Subcutaneous abdominal adipose tissue (tissue), 5 donors: ENCODE results near the gene NPBWR2.

Experiments used
- H3K27ac ChIP-seq: one replicate; pipeline ENCODE4 v1.7.0; 2013; ENCODE audit warnings: low read depth, mild to moderate bottlenecking, inconsistent platforms, low read length, moderate library complexity
- H3K27me3 ChIP-seq, 5 donors: one replicate each; pipeline ENCODE4 v1.7.0; 2013; ENCODE audit warnings: low read length in 5 of 5, inconsistent platforms in 1 of 5; ENCODE audit not compliant: control insufficient read depth in 5 of 5, insufficient read depth in 4 of 5
- H3K36me3 ChIP-seq, 5 donors: one replicate each; pipeline ENCODE4 v1.7.0; 2013; ENCODE audit warnings: low read length in 5 of 5; ENCODE audit not compliant: control insufficient read depth in 5 of 5, insufficient read depth in 5 of 5
- H3K4me1 ChIP-seq, 5 donors: one replicate each; pipeline ENCODE4 v1.7.0; 2013; ENCODE audit warnings: low read length in 5 of 5, mild to moderate bottlenecking in 3 of 5, moderate library complexity in 1 of 5; ENCODE audit not compliant: control insufficient read depth in 5 of 5, insufficient read depth in 5 of 5
- H3K4me3 ChIP-seq, 5 donors: one replicate each; pipeline ENCODE4 v1.7.0; 2013; ENCODE audit warnings: low read length in 5 of 5, low read depth in 1 of 5
- H3K9ac ChIP-seq, 5 donors: one replicate each; pipeline ENCODE4 v1.7.0; 2013; ENCODE audit warnings: low read length in 5 of 5, mild to moderate bottlenecking in 4 of 5, moderate library complexity in 3 of 5
- H3K9me3 ChIP-seq, 5 donors: one replicate each; pipeline ENCODE4 v1.7.0; 2013; ENCODE audit warnings: low read length in 5 of 5; ENCODE audit not compliant: control insufficient read depth in 5 of 5
- donor health status: healthy.
- donor health status: healthy.
- donor health status: healthy.
- donor health status: healthy.
- donor health status: healthy.

NPBWR2 gene

GRCh38 chr20:64106981-64107735 lies at the start of gene NPBWR2:
Gene NPBWR2 (minus strand): TSS chr20:64107565. CDS start chr20:64106831, 734 bp downstream.
- Histone ChIP-seq H3K4me3 (no peak within 1 kb of the TSS), H3K9ac (no peak within 1 kb of the TSS), H3K27me3 (peaks cover 0 to 49% (median 37%) of the 10 kb centered on the region in 5 donors), H3K4me1 (peaks cover 0 to 13% (median 2%) of the 10 kb centered on the region in 5 donors), H3K36me3 (no peaks in the 10 kb centered on the region), H3K9me3 (no peaks in the 10 kb centered on the region), H3K27ac (no peak within 1 kb of the TSS)

GRCh38 chr20:64156136-64156885 lies 48.9 kb upstream of the NPBWR2 start:
- Histone ChIP-seq H3K27ac (no peak overlapping the region), H3K27me3 (peaks cover 22 to 68% (median 51%) of the 10 kb centered on the region in 5 donors), H3K9ac (no peak overlapping the region)

GRCh38 chr20:64155258-64156135 lies 48.1 kb upstream of the NPBWR2 start:
- peaks cover 0 to 2% (median 0%) of the 10 kb centered on the region in 5 donors for H3K9me3 ChIP-seq
- H3K27ac ChIP-seq = no peak overlapping the region
- no peaks in the 10 kb centered on the region for H3K36me3 ChIP-seq
- H3K4me3 ChIP-seq = no peak overlapping the region
- H3K9ac ChIP-seq = no peak overlapping the region
- peaks cover 15 to 61% (median 44%) of the 10 kb centered on the region in 5 donors for H3K27me3 ChIP-seq
- no peaks in the 10 kb centered on the region for H3K4me1 ChIP-seq

More at GRCh38 chr20:64156136-64156885, 48.9 kb upstream of the NPBWR2 start:
- Histone ChIP-seq H3K9me3 (peaks cover 0 to 2% (median 0%) of the 10 kb centered on the region in 5 donors), H3K4me3 (no peak overlapping the region), H3K36me3 (no peaks in the 10 kb centered on the region), H3K4me1 (no peaks in the 10 kb centered on the region)

- Histone ChIP-seq H3K27ac (no peak overlapping the region), H3K9ac (no peak overlapping the region), H3K36me3 (no peaks in the 10 kb centered on the region), H3K4me1 (no peaks in the 10 kb centered on the region), H3K9me3 (peaks cover 0 to 1% (median 0%) of the 10 kb centered on the region in 5 donors), H3K27me3 (peaks cover 13 to 53% (median 37%) of the 10 kb centered on the region in 5 donors), H3K4me3 (no peak overlapping the region)
Measured at GRCh38 chr20:64154590-64155257, 47.4 kb upstream of the NPBWR2 start.

- no peaks in the 10 kb centered on the region for H3K36me3 ChIP-seq
- no peak overlapping the region for H3K4me3 ChIP-seq
- H3K4me1 ChIP-seq = no peaks in the 10 kb centered on the region
- H3K27ac ChIP-seq = no peak overlapping the region
- H3K27me3 ChIP-seq = peaks cover 10 to 46% (median 31%) of the 10 kb centered on the region in 5 donors
- no peak overlapping the region for H3K9ac ChIP-seq
- H3K9me3 ChIP-seq = peaks cover 0 to 4% (median 0%) of the 10 kb centered on the region in 5 donors
Measured at GRCh38 chr20:64153861-64154589, 46.7 kb upstream of the NPBWR2 start.

GRCh38 chr20:64153410-64153809 lies 46.0 kb upstream of the NPBWR2 start:
- Histone ChIP-seq H3K4me1 (no peaks in the 10 kb centered on the region), H3K27ac (no peak overlapping the region), H3K27me3 (peaks cover 8 to 44% (median 28%) of the 10 kb centered on the region in 5 donors), H3K4me3 (no peak overlapping the region), H3K9ac (no peak overlapping the region), H3K36me3 (no peaks in the 10 kb centered on the region), H3K9me3 (peaks cover 0 to 4% (median 0%) of the 10 kb centered on the region in 5 donors)

- peaks cover 8 to 44% (median 28%) of the 10 kb centered on the region in 5 donors for H3K27me3 ChIP-seq
- H3K36me3 ChIP-seq = no peaks in the 10 kb centered on the region
- H3K9me3 ChIP-seq = peaks cover 0 to 4% (median 0%) of the 10 kb centered on the region in 5 donors
- no peaks in the 10 kb centered on the region for H3K4me1 ChIP-seq
- no peak overlapping the region for H3K27ac ChIP-seq
- no peak overlapping the region for H3K4me3 ChIP-seq
- H3K9ac ChIP-seq = no peak overlapping the region
Measured at GRCh38 chr20:64152906-64153305, 45.5 kb upstream of the NPBWR2 start.

- Histone ChIP-seq H3K9me3 (peaks cover 0 to 4% (median 0%) of the 10 kb centered on the region in 5 donors), H3K27me3 (peaks cover 8 to 35% (median 23%) of the 10 kb centered on the region in 5 donors), H3K4me3 (no peak overlapping the region), H3K36me3 (no peaks in the 10 kb centered on the region), H3K27ac (no peak overlapping the region), H3K4me1 (no peaks in the 10 kb centered on the region), H3K9ac (no peak overlapping the region)
Measured at GRCh38 chr20:64151633-64152530, 44.5 kb upstream of the NPBWR2 start.
